Urinary bladder (tissue), 2 donors: ENCODE results near the gene PXMP4. TPM values are rescaled to one million over a fixed set of nuclear protein-coding genes. Genes with fewer than 3 reads are reported as not detected.

Experiments
- polyA plus RNA-seq: library from polyadenylated mRNA; stranded (reverse); fragments of 200-250 nt; gene quantifications from one replicate; pipeline ENCODE4 v1.2.3, GENCODE V29; 2013
- total RNA-seq: library from RNA; depleted of rRNA; stranded (reverse); fragments of >200 nt; gene quantifications from one replicate; pipeline ENCODE4 v1.2.3, GENCODE V29; 2014
- donor health status: healthy.

PXMP4 gene
- total and polyA plus RNA-seq, 2 donors = 12.0 to 12.2 TPM

Other genes starting within 250 kb of the PXMP4 start
- 16.0 TPM for gene CBFA2T2, start 230.2 kb downstream of the PXMP4 start, total RNA-seq
- 12.5 TPM for gene CBFA2T2, start 230.2 kb downstream of the PXMP4 start, polyA plus RNA-seq
- gene C20orf144, start 58.0 kb downstream of the PXMP4 start, total RNA-seq = not detected
- gene C20orf144, start 58.0 kb downstream of the PXMP4 start, polyA plus RNA-seq = 0.03 TPM
- gene ACTL10, start 53.4 kb downstream of the PXMP4 start, total RNA-seq = 0.95 TPM
- gene ACTL10, start 53.4 kb downstream of the PXMP4 start, polyA plus RNA-seq = 2.5 TPM
- gene NECAB3, start 45.9 kb downstream of the PXMP4 start, total RNA-seq = 18.6 TPM
- 33.4 TPM for gene NECAB3, start 45.9 kb downstream of the PXMP4 start, polyA plus RNA-seq
- gene E2F1, start 33.9 kb downstream of the PXMP4 start, total RNA-seq = 6.6 TPM
- gene E2F1, start 33.9 kb downstream of the PXMP4 start, polyA plus RNA-seq = 3.5 TPM
- 1.4 TPM for gene ZNF341, start 11.7 kb upstream of the PXMP4 start, total RNA-seq
- gene ZNF341, start 11.7 kb upstream of the PXMP4 start, polyA plus RNA-seq = 3.1 TPM
- 33.5 TPM for gene CHMP4B, start 91.0 kb upstream of the PXMP4 start, total RNA-seq
- 193 TPM for gene CHMP4B, start 91.0 kb upstream of the PXMP4 start, polyA plus RNA-seq